Brain microvascular endothelial cell (primary cell): Measurements from ENCODE around the gene SLC25A47.
"Not testable (repeated sequence)": the region's sequence is repeated elsewhere in the genome, so short reads cannot be mapped to it uniquely, and the experiment has no call there.

Experiments
- DNase-seq: peaks from one replicate; pipeline ENCODE4 v3.0.0-alpha.2; 2020
- H3K27ac ChIP-seq: fragments of 250-450 bp; sonication (Bioruptor Pico); 2 replicates; pipeline ENCODE4 v1.5.1; 2020; ENCODE audit warnings: mild to moderate bottlenecking, moderate library complexity
- H3K27me3 ChIP-seq: fragments of 250-450 bp; sonication (Bioruptor Pico); replicated peaks from 2 replicates; pipeline ENCODE4 v1.5.1; 2020; ENCODE audit warnings: mild to moderate bottlenecking
- H3K36me3 ChIP-seq: fragments of 250-450 bp; sonication (Bioruptor Pico); replicated peaks from 2 replicates; pipeline ENCODE4 v1.5.1; 2020; ENCODE audit warnings: mild to moderate bottlenecking
- H3K4me3 ChIP-seq: 2 replicates; pipeline ENCODE4 v1.5.1; 2011; ENCODE audit warnings: low read depth, mild to moderate bottlenecking, control low read depth, low read length, moderate library complexity
- in situ Hi-C: cut with HindIII; loops from 2 replicates; pipeline ENCODE4 v1.10.0; 2017; ENCODE audit warnings: low sequenced_read_pairs, low pct_ligation_motif_present
- TF ChIP-seq, protein P1 (sequence below): IDR thresholded peaks from 2 replicates; pipeline ENCODE4 v1.5.1; 2011; ENCODE audit warnings: low read depth, mild to moderate bottlenecking, moderate library complexity, low read length, control low read depth, inconsistent platforms; ENCODE audit errors: missing control alignments

The SLC25A47 gene

DNA sequence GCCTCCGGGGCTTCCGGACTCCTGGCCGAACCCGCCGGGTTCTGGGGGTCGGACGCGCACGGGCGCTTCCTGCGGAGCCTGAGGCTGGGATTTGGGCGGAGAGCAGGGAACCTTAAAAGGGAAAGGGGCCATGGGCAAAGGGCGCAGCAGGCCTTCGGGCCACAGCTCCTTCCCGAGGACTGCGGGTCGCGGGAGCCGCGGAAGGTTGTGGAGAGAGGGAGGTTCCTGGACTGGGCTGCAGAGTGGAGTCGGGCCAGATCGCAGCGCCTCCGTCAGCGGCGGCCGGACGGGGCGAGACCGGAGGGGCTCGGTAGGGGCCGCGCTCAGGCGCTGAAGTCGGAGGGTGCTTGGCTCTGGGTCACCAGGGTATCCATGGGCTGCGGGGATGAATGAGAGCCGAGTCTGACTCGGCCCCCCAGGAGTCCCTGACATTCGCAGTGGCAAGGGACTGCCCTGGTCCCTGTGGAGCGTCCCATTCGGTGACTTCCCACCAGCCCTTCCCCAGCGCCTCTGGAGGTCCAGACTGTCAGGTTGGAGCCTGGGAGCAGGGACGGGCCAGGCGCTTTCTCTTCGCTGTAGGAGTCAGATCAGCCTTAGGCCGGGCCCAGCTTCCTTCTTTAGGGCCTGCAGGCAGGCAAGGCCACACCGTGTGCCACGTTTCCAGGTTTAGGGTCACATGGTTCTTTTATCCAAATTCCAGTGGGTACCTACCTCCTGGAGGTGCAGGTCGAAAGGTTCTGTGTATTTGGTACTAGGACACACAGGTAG lies 16.0 kb upstream of the SLC25A47 start:
- H3K27ac ChIP-seq = no peak overlapping the region
- no peak for DNase-seq
- H3K27me3 ChIP-seq = no peaks in the 10 kb centered on the region
- in situ Hi-C loops = no loop called here
- H3K4me3 ChIP-seq = peak overlapping the region; percentile 75
- no peaks in the 10 kb centered on the region for H3K36me3 ChIP-seq
- TF ChIP-seq, protein P1, sequence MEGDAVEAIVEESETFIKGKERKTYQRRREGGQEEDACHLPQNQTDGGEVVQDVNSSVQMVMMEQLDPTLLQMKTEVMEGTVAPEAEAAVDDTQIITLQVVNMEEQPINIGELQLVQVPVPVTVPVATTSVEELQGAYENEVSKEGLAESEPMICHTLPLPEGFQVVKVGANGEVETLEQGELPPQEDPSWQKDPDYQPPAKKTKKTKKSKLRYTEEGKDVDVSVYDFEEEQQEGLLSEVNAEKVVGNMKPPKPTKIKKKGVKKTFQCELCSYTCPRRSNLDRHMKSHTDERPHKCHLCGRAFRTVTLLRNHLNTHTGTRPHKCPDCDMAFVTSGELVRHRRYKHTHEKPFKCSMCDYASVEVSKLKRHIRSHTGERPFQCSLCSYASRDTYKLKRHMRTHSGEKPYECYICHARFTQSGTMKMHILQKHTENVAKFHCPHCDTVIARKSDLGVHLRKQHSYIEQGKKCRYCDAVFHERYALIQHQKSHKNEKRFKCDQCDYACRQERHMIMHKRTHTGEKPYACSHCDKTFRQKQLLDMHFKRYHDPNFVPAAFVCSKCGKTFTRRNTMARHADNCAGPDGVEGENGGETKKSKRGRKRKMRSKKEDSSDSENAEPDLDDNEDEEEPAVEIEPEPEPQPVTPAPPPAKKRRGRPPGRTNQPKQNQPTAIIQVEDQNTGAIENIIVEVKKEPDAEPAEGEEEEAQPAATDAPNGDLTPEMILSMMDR = no peak

DNA sequence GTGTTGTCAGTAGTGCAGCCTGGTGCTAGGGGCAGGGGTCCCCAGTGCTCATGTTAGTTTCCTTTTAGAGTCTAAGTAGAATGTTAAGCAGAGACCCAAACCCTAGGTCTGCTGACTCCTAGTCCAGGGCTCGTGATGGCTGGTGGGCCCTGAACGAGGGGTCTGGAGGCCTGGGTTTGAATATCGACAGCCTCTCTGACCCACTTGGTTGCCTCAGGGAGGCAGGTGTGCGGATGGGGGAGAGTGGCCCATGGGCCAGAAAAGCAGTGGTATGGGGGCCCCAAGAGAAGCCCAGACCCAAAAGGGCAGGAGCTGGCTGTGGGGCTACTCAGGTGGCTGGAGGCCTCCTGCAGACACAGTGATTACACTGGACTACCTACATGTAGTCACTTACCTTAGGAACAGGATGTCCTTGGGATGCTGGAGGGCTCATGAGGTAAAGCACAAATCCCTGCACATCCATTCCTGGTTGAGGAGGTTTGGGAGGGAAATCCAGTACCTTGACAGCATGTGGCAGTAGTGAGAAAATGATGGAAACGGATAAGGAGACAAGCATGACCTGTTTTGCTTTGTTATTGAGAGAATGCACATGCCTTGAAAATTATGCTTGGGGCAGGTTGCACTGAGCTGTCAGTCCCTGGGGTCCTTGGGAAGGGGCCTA lies 15.2 kb upstream of the SLC25A47 start:
- Histone ChIP-seq H3K27ac (no peak overlapping the region), H3K4me3 (peak overlapping the region; percentile 75), H3K36me3 (no peaks in the 10 kb centered on the region), H3K27me3 (no peaks in the 10 kb centered on the region)
- DNase-seq = no peak
- TF ChIP-seq, protein P1 = no peak
- in situ Hi-C loops = no loop called here

DNA sequence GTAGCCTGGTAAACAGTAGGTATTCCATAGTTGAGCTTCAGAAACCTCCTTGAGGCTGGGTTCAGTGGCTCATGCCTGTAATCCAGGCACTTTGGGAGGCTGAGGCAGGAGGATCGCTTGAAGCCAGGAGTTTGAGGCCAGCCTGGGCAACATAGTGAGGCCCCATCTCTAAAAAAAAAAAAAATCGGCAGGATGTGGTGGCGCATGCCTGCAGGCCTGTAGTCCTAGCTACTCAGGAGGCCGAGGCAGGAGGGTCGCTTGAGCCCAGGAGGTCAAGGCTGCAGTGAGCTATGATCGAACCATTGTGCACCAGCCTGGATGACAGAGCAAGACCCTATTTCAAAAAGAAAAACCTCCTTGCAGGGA lies 14.7 kb upstream of the SLC25A47 start:
- H3K4me3 ChIP-seq, H3K27ac ChIP-seq, H3K27me3 ChIP-seq, H3K36me3 ChIP-seq, in situ Hi-C loops, DNase-seq: not testable (repeated sequence)

DNA sequence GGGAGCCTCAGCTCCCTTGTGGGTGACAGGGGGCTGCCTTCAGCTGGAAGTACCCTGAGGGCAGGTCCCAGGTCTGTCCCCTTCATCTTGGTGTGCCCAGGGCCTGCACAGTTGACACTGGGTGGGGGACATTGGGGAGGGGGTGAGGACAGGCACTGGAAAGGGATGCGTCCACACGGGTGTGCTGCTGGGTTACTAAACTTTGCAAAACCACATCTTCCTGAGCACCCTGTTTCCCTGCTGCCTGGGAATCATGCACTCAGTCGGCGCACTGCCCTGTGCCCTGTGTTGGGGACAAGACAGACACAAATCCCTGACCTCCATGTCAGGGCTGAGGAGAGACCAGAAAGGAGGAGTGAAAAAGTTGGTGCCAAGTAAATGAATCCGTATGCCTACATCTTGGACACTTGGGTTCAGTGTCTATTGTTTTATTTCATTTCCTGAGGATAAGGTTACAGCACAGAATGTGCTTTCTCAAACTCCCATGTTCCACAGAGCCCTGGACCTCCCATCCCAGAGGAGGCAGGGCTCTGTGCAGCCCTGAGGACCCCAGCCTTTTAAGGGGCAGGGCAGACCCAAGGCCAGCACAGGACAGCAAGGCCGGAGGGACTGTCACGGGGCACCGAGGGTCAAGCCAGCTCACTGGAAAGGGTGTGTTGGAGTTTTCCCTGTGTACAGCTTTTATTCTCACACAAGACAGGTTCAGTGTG lies 14.0 kb upstream of the SLC25A47 start:
- Histone ChIP-seq H3K27ac (no peak overlapping the region), H3K27me3 (no peaks in the 10 kb centered on the region), H3K36me3 (no peaks in the 10 kb centered on the region), H3K4me3 (no peak overlapping the region)
- TF ChIP-seq, protein P1 = no peak
- no peak for DNase-seq
- in situ Hi-C loops = no loop called here

DNA sequence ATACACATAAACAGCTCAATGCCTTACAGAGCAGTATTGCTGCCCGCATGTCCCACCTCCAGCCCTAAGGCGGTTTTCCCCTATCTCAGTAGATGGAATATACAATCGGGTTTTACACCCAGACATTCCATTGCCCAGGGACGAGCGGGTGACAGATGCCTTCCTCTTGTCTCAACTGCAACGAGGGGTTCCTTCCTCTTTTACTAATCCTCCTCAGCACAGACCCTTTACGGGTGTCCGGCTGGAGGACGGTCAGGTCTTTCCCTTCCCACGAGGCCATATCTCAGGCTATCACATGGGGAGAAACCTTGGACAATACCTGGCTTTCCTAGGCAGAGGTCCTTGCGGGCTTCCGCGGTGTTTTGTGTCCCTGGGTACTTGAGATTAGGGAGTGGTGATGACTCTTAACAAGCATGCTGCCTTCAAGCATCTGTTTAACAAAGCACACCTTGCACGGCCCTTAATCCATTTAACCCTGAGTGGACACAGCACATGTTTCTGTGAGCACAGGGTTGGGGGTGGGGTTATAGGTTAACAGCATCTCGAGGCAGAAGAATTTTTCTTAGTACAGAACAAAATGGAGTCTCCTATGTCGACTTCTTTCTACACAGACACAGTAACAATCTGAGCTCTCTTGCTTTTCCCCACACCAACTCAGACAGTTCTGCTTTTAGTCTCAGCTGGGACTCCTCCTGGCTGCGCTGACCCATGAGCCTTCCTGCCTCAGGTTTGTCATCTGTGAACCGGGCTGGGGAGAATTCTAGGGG lies 10.8 kb upstream of the SLC25A47 start:
- H3K27me3 ChIP-seq, in situ Hi-C loops: not testable (repeated sequence)

DNA sequence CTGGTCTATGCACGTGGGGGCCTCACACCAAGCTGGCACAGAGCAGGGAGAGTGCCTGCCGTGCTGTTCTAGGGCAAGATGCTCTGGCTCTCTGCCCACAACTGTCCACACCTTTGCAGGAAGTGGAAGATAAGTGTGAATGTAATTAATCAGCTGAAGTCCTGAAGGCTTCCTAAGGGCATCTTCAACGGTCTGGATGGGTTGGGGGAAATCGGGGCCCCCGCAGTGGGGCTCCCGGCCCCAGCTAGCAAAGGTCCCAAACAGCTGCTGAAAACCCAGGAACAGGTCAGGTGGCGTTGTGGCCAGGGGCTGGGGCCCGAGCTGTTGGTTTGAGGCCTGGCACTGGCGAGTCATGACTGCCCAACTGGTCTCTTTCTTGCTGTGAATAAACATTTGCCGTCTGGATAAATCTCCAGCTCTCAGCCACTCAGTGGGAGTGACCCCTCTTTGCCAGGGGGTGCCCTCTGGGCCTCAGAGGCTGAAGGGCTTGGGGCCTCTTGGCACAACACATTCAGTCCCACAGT lies 10.2 kb upstream of the SLC25A47 start:
- Histone ChIP-seq H3K27me3 (no peaks in the 10 kb centered on the region), H3K4me3 (no peak overlapping the region), H3K27ac (no peak overlapping the region), H3K36me3 (no peaks in the 10 kb centered on the region)
- no peak for DNase-seq
- TF ChIP-seq, protein P1 = no peak
- in situ Hi-C loops = no loop called here

More for the DNA sequence above, 10.8 kb upstream of the SLC25A47 start:
- not testable (repeated sequence) for H3K36me3 ChIP-seq, DNase-seq, H3K4me3 ChIP-seq, H3K27ac ChIP-seq
